OCI-M2 (cell line): ENCODE results near the gene YIF1A.
"Not testable (repeated sequence)": the region's sequence is repeated elsewhere in the genome, so short reads cannot be mapped to it uniquely, and the experiment has no call there.

Experiments
- DNase-seq: peaks from one replicate; lab custom pipeline; 2025; ENCODE audit not compliant: unreplicated experiment; lab: John Stamatoyannopoulos, UW

YIF1A gene

GRCh38 chr11:66272596-66272995 lies 16.3 kb downstream of the YIF1A start:
- no peak for DNase-seq

GRCh38 chr11:66271816-66272215 lies 17.1 kb downstream of the YIF1A start:
- no peak for DNase-seq

- no peak for DNase-seq
Measured at GRCh38 chr11:66268952-66269905, 19.7 kb downstream of the YIF1A start.

GRCh38 chr11:66268244-66268951 lies 20.5 kb downstream of the YIF1A start, which contains the start of gene RAB1B:
RAB1B (plus strand) TSS chr11:66268639; CDS start chr11:66268680, 41 bp downstream.
- DNase-seq = peak; percentile 84

- no peak for DNase-seq
Measured at GRCh38 chr11:66267379-66268243, 21.3 kb downstream of the YIF1A start.

- DNase-seq = no peak
Measured at GRCh38 chr11:66267039-66267378, 21.9 kb downstream of the YIF1A start.

GRCh38 chr11:66266378-66267038 lies 22.4 kb downstream of the YIF1A start:
- no peak for DNase-seq

GRCh38 chr11:66265531-66266377 lies 23.2 kb downstream of the YIF1A start:
- no peak for DNase-seq

GRCh38 chr11:66264914-66265313 lies 24.0 kb downstream of the YIF1A start:
- no peak for DNase-seq

- DNase-seq = no peak
Measured at GRCh38 chr11:66264383-66264782, 24.6 kb downstream of the YIF1A start.

GRCh38 chr11:66263785-66264184 lies 25.2 kb downstream of the YIF1A start:
- DNase-seq = no peak

GRCh38 chr11:66263231-66263630 lies 25.7 kb downstream of the YIF1A start:
- DNase-seq = no peak

- DNase-seq = no peak
Measured at GRCh38 chr11:66262696-66263095, 26.2 kb downstream of the YIF1A start.

GRCh38 chr11:66262191-66262590 lies 26.8 kb downstream of the YIF1A start:
- DNase-seq = no peak

- DNase-seq = no peak
Measured at GRCh38 chr11:66261578-66261977, 27.4 kb downstream of the YIF1A start.

GRCh38 chr11:66259956-66260355 lies 29.0 kb downstream of the YIF1A start:
- DNase-seq = no peak

- DNase-seq = no peak
Measured at GRCh38 chr11:66259225-66259624, 29.7 kb downstream of the YIF1A start.

GRCh38 chr11:66258473-66258893 lies 30.5 kb downstream of the YIF1A start:
- DNase-seq = no peak

- not testable (repeated sequence) for DNase-seq
Measured at GRCh38 chr11:66253081-66253480, 35.9 kb downstream of the YIF1A start.

- no peak for DNase-seq
Measured at GRCh38 chr11:66251809-66252208, 37.1 kb downstream of the YIF1A start.
